GM18861 (cell line): Measurements from ENCODE around the gene OR4X2.
"Not testable (repeated sequence)": the region's sequence is repeated elsewhere in the genome, so short reads cannot be mapped to it uniquely, and the experiment has no call there.

Experiments
- ATAC-seq: cut with Tn5 transposase; IDR thresholded peaks from one replicate; pipeline ENCODE4 v1.9.1; 2021; ENCODE audit not compliant: unreplicated experiment

Gene OR4X2, protein sequence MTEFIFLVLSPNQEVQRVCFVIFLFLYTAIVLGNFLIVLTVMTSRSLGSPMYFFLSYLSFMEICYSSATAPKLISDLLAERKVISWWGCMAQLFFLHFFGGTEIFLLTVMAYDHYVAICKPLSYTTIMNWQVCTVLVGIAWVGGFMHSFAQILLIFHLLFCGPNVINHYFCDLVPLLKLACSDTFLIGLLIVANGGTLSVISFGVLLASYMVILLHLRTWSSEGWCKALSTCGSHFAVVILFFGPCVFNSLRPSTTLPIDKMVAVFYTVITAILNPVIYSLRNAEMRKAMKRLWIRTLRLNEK

GRCh38 chr11:48244804-48245203, at the start of gene OR4X2:
Gene OR4X2 (plus strand): TSS chr11:48245104. CDS start chr11:48245104, 0 bp downstream.
- no peak for ATAC-seq

- no peak for ATAC-seq
Measured at GRCh38 chr11:48207881-48208280, 37.0 kb upstream of the OR4X2 start.

- no peak for ATAC-seq
Measured at GRCh38 chr11:48210052-48210451, 34.9 kb upstream of the OR4X2 start.

DNA sequence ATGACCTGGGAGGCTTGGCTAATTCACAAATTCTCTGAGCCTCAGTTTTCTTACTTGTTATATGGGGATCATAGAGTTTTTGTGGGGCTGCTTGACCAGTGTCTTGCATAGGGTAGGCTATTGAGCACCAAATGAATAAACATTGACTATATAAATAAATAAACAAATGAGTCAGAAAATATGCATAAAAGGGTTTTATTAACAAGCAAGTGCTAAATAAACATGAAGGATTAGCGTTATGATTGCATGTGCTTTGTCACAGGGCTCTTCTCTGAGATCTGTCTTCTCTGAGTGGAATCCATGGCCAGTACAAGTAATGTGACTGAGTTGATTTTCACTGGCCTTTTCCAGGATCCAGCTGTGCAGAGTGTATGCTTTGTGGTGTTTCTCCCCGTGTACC, 28.4 kb upstream of the OR4X2 start, which contains the start of gene OR4B1:
Gene OR4B1 (plus strand): TSS at position 301 of the 400 bp plus-strand sequence. CDS start 0 bp downstream, at position 301.
- ATAC-seq: no peak

GRCh38 chr11:48228761-48229160, 16.1 kb upstream of the OR4X2 start:
- no peak for ATAC-seq

- not testable (repeated sequence) for ATAC-seq
Measured at GRCh38 chr11:48230057-48230456, 14.8 kb upstream of the OR4X2 start.

- ATAC-seq: no peak
Measured at GRCh38 chr11:48237727-48238126, 7.2 kb upstream of the OR4X2 start.

GRCh38 chr11:48242501-48242900, 2.4 kb upstream of the OR4X2 start:
- no peak for ATAC-seq

GRCh38 chr11:48248902-48249301, 4.0 kb downstream of the OR4X2 start:
- ATAC-seq: no peak

GRCh38 chr11:48261600-48261999, 16.7 kb downstream of the OR4X2 start:
- ATAC-seq: no peak

DNA sequence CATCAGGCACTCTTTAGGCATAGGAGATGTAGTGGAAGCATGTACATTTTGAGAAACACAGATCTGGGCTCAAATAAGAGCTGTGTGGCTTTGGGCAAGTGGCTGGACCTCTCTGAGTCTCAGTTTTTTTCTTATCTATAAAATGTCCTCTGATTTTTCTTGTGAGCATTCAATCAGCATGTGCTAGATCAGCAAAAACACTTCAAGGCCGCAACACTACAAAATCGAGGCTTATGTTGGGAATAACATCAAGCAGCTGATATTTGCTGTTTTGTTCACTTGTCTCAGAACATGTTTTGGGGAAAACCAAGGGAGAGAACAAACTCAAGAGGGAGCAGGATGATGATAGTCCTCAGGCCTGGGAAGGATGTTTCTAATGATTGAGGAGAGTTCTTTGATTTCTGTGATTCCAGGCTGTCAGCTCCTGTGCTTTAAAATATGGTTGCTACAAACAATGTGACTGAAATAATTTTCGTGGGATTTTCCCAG, 18.6 kb downstream of the OR4X2 start, which contains the start of gene OR4X1:
Gene OR4X1 (plus strand): TSS at position 439 of the 489 bp plus-strand sequence. CDS start 0 bp downstream, at position 439.
- ATAC-seq: no peak

GRCh38 chr11:48270621-48271020, 25.7 kb downstream of the OR4X2 start:
- ATAC-seq: no peak

DNA sequence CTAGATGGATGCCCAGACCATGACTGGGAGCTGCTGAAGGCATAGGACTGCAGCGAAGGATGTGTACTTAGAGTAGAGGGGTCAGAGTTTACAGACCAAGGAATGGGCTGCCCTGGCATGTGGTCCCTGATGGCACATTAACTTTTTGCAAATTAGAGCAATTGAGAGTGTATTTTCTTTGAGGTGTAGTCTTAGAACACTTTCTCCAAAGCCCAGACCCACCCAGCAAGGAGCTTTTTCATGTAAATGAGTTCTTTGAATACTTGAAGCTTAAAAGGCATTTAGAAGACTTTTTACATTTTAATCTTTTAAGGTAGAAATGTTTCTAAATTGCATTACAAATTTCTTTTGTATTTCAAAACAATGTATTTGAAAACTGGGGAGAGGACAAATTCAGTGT, 27.7 kb downstream of the OR4X2 start:
- no peak for ATAC-seq
